Gastroesophageal sphincter (tissue), 4 donors: ENCODE measurements around the gene ZFHX3. TPM values are rescaled to one million over a fixed set of nuclear protein-coding genes. Genes with fewer than 3 reads are reported as not detected.

ENCODE experiments used
- ATAC-seq: fragments of 150-250 bp; one replicate; pipeline ENCODE4 v1.9.1; 2016; ENCODE audit warnings: mild to moderate bottlenecking, moderate library complexity
- H3K27ac ChIP-seq, 4 donors: fragments of 200-600 bp; sonication (generic) in 3 of 4; 1 replicate in 3 of 4; 2 replicates in 1 of 4; pipeline ENCODE4 v1.5.1; 2016 to 2019
- H3K27me3 ChIP-seq: fragments of 200-600 bp; sonication (generic); one replicate; pipeline ENCODE4 v1.5.1; 2019
- H3K36me3 ChIP-seq, 2 donors: fragments of 200-600 bp; sonication (generic); one replicate each; pipeline ENCODE4 v1.5.1; 2019; ENCODE audit warnings: control low read depth in 1 of 2
- H3K4me1 ChIP-seq, 3 donors: fragments of 200-600 bp; sonication (generic); 1 replicate in 2 of 3; 2 replicates in 1 of 3; pipeline ENCODE4 v1.5.1; 2016 to 2019; ENCODE audit warnings: control low read depth in 2 of 3
- H3K4me3 ChIP-seq, 2 donors: fragments of 200-600 bp; sonication (generic); one replicate each; pipeline ENCODE4 v1.5.1; 2019; ENCODE audit warnings: mild to moderate bottlenecking in 1 of 2, moderate library complexity in 1 of 2
- H3K9me3 ChIP-seq, 3 donors: fragments of 200-600 bp; sonication (generic); one replicate each; pipeline ENCODE4 v1.5.1; 2017 to 2019; ENCODE audit warnings: control low read depth in 2 of 3
- EP300 ChIP-seq: sonication (generic); formaldehyde crosslinking; IDR thresholded peaks from one replicate; pipeline ENCODE4 v1.6.1; 2017; ENCODE audit warnings: antibody characterized with exemption, mild to moderate bottlenecking
- POLR2A ChIP-seq, 2 donors: fragments of 450-650 bp; IDR thresholded peaks; one replicate each; pipeline ENCODE4 v1.6.1; 2017; ENCODE audit warnings: antibody characterized with exemption in 2 of 2, mild to moderate bottlenecking in 2 of 2, moderate library complexity in 1 of 2
- POLR2AphosphoS5 ChIP-seq: sonication (generic); formaldehyde crosslinking; IDR thresholded peaks from one replicate; pipeline ENCODE4 v1.6.1; 2017; ENCODE audit warnings: antibody characterized with exemption
- WGBS, 2 donors: methylation state at CpG; one replicate each; pipeline ENCODE4 v1.1.5; 2018; ENCODE audit warnings: low coverage in 1 of 2; 5-methylcytosine and 5-hydroxymethylcytosine counted together
- total RNA-seq, 4 donors: library from RNA; depleted of rRNA; stranded (reverse); fragments of >200 nt; gene quantifications; one replicate each; pipeline ENCODE4 v1.1.0, GENCODE V29; 2016
- TF ChIP-seq, protein P1 (sequence below), 4 experiments: fragments of 200-600 bp in 2 of 4; fragments of 450-650 bp in 2 of 4; sonication (generic) in 1 of 4; IDR thresholded peaks; one replicate each; pipeline ENCODE4 v1.5.1; 2017 to 2019; ENCODE audit warnings: antibody characterized with exemption in 4 of 4, mild to moderate bottlenecking in 2 of 4, moderate library complexity in 2 of 4

Gene ZFHX3
- total RNA-seq, 4 donors from 2014 or later, result 24.0 to 47.1 (median 29.5) TPM

DNA sequence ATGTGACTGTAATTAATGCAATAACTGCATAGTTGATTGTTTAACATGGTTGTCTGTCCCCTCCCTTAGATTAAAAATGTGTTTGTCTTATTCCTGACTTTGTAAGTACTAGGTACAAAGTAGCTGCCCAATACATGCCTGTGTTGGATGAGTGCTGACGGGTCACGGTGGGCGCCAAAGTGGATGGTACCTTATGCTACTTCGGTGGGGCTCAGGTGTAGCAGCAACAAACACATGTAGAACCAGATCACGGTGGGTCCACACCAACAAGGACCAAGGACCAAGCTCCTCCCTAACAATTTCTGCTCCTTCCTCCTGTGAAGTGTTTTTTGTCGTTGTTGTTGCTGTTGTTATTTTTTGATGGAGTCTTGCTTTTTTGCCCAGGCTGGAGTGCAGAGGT lies 46.4 kb upstream of the ZFHX3 start:
- TF ChIP-seq POLR2AphosphoS5, result no peak
- no peak for TF ChIP-seq EP300
- TF ChIP-seq, protein P1, sequence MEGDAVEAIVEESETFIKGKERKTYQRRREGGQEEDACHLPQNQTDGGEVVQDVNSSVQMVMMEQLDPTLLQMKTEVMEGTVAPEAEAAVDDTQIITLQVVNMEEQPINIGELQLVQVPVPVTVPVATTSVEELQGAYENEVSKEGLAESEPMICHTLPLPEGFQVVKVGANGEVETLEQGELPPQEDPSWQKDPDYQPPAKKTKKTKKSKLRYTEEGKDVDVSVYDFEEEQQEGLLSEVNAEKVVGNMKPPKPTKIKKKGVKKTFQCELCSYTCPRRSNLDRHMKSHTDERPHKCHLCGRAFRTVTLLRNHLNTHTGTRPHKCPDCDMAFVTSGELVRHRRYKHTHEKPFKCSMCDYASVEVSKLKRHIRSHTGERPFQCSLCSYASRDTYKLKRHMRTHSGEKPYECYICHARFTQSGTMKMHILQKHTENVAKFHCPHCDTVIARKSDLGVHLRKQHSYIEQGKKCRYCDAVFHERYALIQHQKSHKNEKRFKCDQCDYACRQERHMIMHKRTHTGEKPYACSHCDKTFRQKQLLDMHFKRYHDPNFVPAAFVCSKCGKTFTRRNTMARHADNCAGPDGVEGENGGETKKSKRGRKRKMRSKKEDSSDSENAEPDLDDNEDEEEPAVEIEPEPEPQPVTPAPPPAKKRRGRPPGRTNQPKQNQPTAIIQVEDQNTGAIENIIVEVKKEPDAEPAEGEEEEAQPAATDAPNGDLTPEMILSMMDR (IDR thresholded peaks at IDR 0.05), result no peak
- TF ChIP-seq POLR2A (IDR thresholded peaks at IDR 0.05), result no peak
- Histone ChIP-seq H3K27me3 (peaks cover 6% of the 10 kb centered on the region), H3K9me3 (no peaks in the 10 kb centered on the region), H3K36me3 (no peaks in the 10 kb centered on the region), H3K4me3 (no peak overlapping the region), H3K27ac (peak overlapping the region in 1 of 4 donors; percentile 18), H3K4me1 (peaks cover 0 to 14% (median 4%) of the 10 kb centered on the region in 3 donors)
- 95 to 97% methylated on average over 5 of the region's 6 CpGs for WGBS, 2 donors
- ATAC-seq, result no peak

DNA sequence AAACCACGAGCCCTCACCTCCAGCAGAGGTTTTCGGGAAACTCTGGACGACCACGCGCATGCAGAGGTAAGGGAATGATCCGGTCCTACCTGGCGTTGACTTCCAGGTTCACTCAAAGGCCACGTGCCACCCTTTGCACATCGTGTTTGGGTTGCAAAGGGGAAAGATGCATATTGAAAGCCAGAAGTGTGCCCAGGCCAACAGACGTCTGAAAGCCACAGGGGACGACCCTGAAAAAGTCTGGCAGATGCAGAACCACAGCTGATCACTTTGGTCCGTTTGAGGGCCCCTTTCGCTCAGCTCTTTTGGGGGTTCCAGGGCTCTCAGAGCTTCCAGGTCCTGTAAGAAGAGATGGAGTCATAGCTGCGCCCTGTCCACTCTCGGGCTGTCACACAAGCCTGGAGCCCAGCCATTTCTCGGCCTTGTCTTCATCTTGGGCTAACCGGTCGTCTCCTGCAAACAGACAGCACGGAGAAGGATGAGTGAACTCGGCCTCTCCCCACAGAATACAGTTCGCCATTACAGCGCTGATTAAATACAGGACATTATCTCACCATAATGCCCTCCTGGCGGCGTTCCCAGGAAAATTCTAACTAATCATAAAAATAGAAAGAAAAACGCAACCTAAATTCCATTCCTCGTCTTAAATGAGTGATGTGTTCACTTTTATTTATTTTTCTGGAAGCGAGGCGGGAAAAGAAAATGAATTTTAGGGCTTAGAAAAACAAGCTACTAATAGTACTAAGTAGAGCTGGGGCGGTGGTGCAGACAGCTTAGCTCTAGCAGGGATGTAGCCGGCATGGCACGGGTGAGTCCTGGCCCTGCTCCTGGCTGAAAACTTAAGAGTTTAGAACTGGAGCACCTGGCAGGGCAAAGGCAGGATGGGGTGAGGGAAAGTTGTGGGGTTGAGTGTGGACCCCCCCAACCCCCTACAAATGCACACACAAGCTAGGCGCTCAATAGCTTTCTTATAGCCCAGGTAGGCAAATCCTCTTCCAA lies 45.5 kb upstream of the ZFHX3 start:
- 55 to 56% methylated on average over 16 to 21 of the region's 32 CpGs for WGBS, 2 donors
- Histone ChIP-seq H3K4me3 (no peak overlapping the region), H3K9me3 (no peaks in the 10 kb centered on the region), H3K36me3 (no peaks in the 10 kb centered on the region), H3K27me3 (peaks cover 3% of the 10 kb centered on the region), H3K27ac (peak overlapping the region in 1 of 4 donors; percentile 18), H3K4me1 (peaks cover 0 to 14% (median 4%) of the 10 kb centered on the region in 3 donors)
- ATAC-seq, result no peak
- TF ChIP-seq POLR2A (IDR thresholded peaks at IDR 0.05) (no peak), EP300 (no peak), POLR2AphosphoS5 (no peak)
- TF ChIP-seq, protein P1 (IDR thresholded peaks at IDR 0.05), result no peak

DNA sequence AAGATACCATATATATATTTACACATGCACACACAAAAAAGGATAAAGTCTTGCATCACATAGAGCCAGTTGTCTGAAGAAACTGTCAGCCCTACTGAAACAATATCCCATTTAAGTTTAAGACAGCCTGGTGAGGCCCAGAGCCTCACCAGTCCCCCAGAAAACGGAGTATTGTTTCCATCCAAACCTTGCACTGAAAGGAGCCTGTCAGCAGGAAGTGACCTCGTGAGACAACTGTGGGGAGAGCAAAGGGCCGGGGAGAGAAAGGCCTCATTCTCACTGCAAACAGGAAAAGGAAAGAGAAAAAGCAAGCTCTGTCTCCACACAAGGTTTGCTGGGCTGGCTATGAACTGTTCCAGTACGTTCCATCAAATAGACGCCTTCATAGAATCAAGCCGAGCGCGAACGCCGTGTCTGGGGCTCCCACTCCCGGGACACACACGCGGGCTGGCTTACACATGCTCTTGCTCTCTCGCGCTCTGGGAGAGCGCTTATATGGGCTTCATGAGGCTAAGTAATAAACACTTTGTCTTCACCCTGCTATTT lies 44.4 kb upstream of the ZFHX3 start:
- WGBS, 2 donors, result 83 to 100% methylated on average over 1 to 13 of the region's 16 CpGs
- no peak overlapping the region for H3K4me3 ChIP-seq
- no peaks in the 10 kb centered on the region for H3K36me3 ChIP-seq
- H3K9me3 ChIP-seq, result no peaks in the 10 kb centered on the region
- ATAC-seq, result no peak
- H3K27ac ChIP-seq, result peak overlapping the region in 1 of 4 donors; percentile 13
- no peak for TF ChIP-seq POLR2AphosphoS5
- no peak for TF ChIP-seq POLR2A (IDR thresholded peaks at IDR 0.05)
- TF ChIP-seq, protein P1 (IDR thresholded peaks at IDR 0.05), result no peak
- TF ChIP-seq EP300, result no peak
- peaks cover 0 to 14% (median 4%) of the 10 kb centered on the region in 3 donors for H3K4me1 ChIP-seq
- H3K27me3 ChIP-seq, result no peaks in the 10 kb centered on the region

DNA sequence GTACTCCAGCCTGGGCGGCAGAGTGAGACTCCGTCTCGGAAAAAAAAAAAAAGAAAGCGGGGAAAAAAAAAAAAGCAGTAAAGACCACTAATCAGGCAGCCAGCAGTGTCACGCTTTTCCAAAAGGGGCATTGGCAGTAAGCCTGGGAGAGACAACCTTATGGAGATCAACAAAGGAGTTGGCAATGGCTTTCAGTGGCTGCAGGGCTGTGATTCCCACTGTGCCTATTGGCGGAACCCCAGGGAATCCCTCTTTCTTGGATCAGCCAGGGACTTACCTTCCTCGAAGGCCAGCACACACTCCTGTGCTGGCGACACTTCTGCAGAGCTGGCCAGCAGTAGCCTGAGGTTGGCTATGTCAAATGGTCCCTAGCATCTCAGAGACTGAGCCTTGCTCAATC lies 43.2 kb upstream of the ZFHX3 start:
- Histone ChIP-seq H3K27ac (no peak overlapping the region), H3K4me1 (peaks cover 0 to 12% (median 4%) of the 10 kb centered on the region in 3 donors), H3K36me3 (no peaks in the 10 kb centered on the region), H3K27me3 (no peaks in the 10 kb centered on the region), H3K4me3 (no peak overlapping the region), H3K9me3 (no peaks in the 10 kb centered on the region)
- WGBS, 2 donors, result 77 to 89% methylated on average over 4 to 6 of the region's 8 CpGs
- TF ChIP-seq EP300, result no peak
- no peak for ATAC-seq

DNA sequence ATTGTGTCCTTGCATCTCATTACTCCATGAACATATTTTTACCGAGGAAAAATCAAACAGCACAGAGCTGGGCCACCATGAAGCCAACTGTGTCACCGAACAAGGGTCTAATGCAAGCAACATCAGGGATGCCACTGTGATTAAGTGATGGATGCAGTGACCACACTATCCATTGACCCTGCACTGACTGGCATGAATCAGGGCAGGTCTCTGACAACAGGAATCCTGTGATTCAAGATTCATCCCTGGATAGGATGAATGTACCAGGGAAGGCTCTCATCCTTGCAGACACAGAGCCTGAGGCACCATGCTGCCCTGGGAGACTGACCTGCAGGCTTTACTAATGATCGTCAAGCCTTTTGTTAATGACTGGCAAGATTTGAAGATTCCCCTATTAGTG lies 41.5 kb upstream of the ZFHX3 start:
- H3K27ac ChIP-seq, result no peak overlapping the region
- ATAC-seq, result no peak
- H3K4me3 ChIP-seq, result no peak overlapping the region
- no peaks in the 10 kb centered on the region for H3K9me3 ChIP-seq
- TF ChIP-seq POLR2AphosphoS5, result no peak
- TF ChIP-seq, protein P1 (IDR thresholded peaks at IDR 0.05), result no peak
- no peak for TF ChIP-seq POLR2A (IDR thresholded peaks at IDR 0.05)
- no peak for TF ChIP-seq EP300
- H3K27me3 ChIP-seq, result no peaks in the 10 kb centered on the region
- 82 to 100% methylated on average over 2 to 3 of the region's 3 CpGs for WGBS, 2 donors
- H3K4me1 ChIP-seq, result peaks cover 0 to 7% (median 0%) of the 10 kb centered on the region in 3 donors
- H3K36me3 ChIP-seq, result no peaks in the 10 kb centered on the region
